Parathyroid adenoma (tissue), 2 donors: Measurements from ENCODE around the gene STUM.
A peak's percentile ranks its signal among the peaks of the same experiment; 100 is the strongest.

Experiments
- H2AFZ ChIP-seq: fragments of 300-600 bp; sonication (generic); one replicate; pipeline ENCODE4 v1.7.0; 2017; ENCODE audit warnings: antibody characterized with exemption, mild to moderate bottlenecking
- H3K27ac ChIP-seq: fragments of 300-600 bp; sonication (generic); one replicate; pipeline ENCODE4 v1.7.0; 2017
- H3K27me3 ChIP-seq: fragments of 300-600 bp; sonication (generic); one replicate; pipeline ENCODE4 v1.7.0; 2017; ENCODE audit warnings: low read length; ENCODE audit not compliant: control insufficient read depth, insufficient read depth
- H3K36me3 ChIP-seq: fragments of 300-600 bp; sonication (generic); one replicate; pipeline ENCODE4 v1.7.0; 2017; ENCODE audit warnings: low read length; ENCODE audit not compliant: control insufficient read depth, insufficient read depth
- H3K4me1 ChIP-seq: fragments of 300-600 bp; sonication (generic); one replicate; pipeline ENCODE4 v1.7.0; 2017; ENCODE audit warnings: control low read depth
- H3K4me2 ChIP-seq: fragments of 300-600 bp; sonication (generic); one replicate; pipeline ENCODE4 v1.7.0; 2017; ENCODE audit warnings: low read length
- H3K4me3 ChIP-seq: fragments of 300-600 bp; sonication (generic); one replicate; pipeline ENCODE4 v1.7.0; 2017; ENCODE audit warnings: low read depth, low read length
- H3K79me2 ChIP-seq: fragments of 300-600 bp; sonication (generic); one replicate; pipeline ENCODE4 v1.7.0; 2017; ENCODE audit warnings: control low read depth
- H3K9ac ChIP-seq: fragments of 300-600 bp; sonication (generic); one replicate; pipeline ENCODE4 v1.7.0; 2017; ENCODE audit warnings: mild to moderate bottlenecking
- H3K9me3 ChIP-seq: fragments of 300-600 bp; sonication (generic); one replicate; pipeline ENCODE4 v1.7.0; 2017; ENCODE audit warnings: low read length; ENCODE audit not compliant: control insufficient read depth
- CTCF ChIP-seq: fragments of 300-600 bp; sonication (generic); IDR thresholded peaks from one replicate; pipeline ENCODE4 v1.7.0; 2017; ENCODE audit warnings: antibody characterized with exemption, mild to moderate bottlenecking
- donor health status: primary hyperparathyroidism.

Gene STUM

GRCh38 chr1:226650236-226650841 is 101.8 kb downstream of the STUM start:
- Histone ChIP-seq H2AFZ (peak overlapping the region; percentile 53), H3K9me3 (no peaks in the 10 kb centered on the region), H3K4me2 (no peak overlapping the region), H3K79me2 (no peaks in the 10 kb centered on the region), H3K36me3 (no peaks in the 10 kb centered on the region), H3K9ac (no peak overlapping the region), H3K4me1 (no peaks in the 10 kb centered on the region), H3K27ac (no peak overlapping the region), H3K27me3 (no peaks in the 10 kb centered on the region), H3K4me3 (no peak overlapping the region)
- peak; percentile 4 for TF ChIP-seq CTCF

DNA sequence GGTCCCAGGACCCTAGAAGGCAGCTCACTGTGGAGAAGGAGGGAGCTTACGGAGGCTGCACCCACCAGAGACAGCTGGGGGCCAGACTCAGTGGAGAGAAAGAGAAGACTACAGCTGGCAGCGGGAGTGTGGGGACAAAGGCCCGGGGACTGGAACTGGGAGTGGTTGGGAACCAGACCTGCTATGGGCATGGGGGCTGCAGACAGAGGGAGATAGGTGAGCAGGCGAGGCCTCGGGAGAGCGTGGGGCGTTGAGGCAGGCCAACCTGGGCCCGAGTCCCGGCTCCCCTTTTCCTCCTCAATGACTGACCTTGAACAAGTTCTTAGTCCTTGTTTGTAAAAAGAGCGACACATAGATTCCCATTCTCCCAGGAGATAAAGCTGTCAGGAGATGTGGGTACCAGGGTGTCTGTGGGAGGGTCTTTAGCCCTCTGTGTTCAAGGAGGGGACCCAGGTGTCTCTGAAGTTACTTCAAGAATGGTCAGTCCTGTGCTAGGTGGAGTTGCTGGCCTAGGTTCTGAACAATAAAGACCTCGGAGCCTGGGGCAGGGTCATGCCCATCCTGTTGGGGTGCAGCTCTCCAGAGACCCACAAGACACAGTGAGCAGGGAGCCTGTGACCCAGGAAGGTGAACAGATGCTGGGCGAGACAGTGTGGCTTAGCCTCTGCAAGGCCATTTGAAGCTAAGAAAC is 102.6 kb downstream of the STUM start:
- TF ChIP-seq CTCF: no peak
- H3K4me2 ChIP-seq: no peak overlapping the region
- no peaks in the 10 kb centered on the region for H3K9me3 ChIP-seq
- H3K9ac ChIP-seq: no peak overlapping the region
- no peaks in the 10 kb centered on the region for H3K27me3 ChIP-seq
- no peak overlapping the region for H3K4me3 ChIP-seq
- H3K79me2 ChIP-seq: no peaks in the 10 kb centered on the region
- no peaks in the 10 kb centered on the region for H3K4me1 ChIP-seq
- H2AFZ ChIP-seq: no peak overlapping the region
- H3K27ac ChIP-seq: no peak overlapping the region
- H3K36me3 ChIP-seq: no peaks in the 10 kb centered on the region

DNA sequence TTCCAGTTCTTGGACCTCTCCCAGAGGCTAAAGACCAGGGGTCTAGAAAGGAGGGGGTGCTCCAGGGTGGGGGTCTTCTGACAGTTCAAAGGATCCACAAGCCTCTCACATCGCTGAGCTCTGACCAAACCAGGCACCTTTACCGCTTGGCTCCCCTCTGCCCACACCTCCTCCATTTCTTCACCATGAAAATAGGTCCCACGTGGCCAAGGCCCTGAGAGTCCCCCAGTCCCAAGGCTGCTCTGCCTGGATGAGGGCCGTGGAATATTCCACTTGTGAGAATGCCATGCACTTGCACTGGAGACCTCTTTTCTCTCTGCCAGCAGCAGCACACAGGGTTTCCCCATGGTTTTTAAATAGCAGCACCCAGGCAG is 103.2 kb downstream of the STUM start:
- TF ChIP-seq CTCF: no peak
- Histone ChIP-seq H3K79me2 (no peaks in the 10 kb centered on the region), H2AFZ (no peak overlapping the region), H3K9me3 (no peaks in the 10 kb centered on the region), H3K27me3 (no peaks in the 10 kb centered on the region), H3K4me3 (no peak overlapping the region), H3K36me3 (no peaks in the 10 kb centered on the region), H3K9ac (no peak overlapping the region), H3K27ac (no peak overlapping the region), H3K4me1 (peaks cover 4% of the 10 kb centered on the region), H3K4me2 (no peak overlapping the region)

DNA sequence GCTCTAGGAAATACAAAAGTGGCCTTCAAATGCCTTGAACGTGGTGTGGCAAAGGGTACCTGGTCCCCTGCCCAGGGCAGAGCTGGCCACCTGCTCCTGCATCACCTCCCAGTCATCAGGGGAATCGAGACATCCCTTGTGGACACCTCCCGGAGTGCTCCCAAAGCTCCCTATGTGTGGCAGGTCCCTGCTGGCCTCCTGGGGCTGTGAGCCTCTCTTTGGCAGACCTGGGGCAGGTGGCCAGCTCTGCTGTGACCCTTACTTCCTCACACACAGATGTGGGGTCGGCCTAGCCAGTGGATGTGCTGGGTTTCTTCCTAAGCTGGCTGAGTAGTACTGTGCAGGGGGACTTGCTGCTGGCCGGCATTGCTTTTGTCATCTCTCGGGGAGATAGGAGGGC is 104.0 kb downstream of the STUM start:
- H3K4me1 ChIP-seq: peaks cover 10% of the 10 kb centered on the region
- H3K4me2 ChIP-seq: no peak overlapping the region
- no peak overlapping the region for H3K9ac ChIP-seq
- no peaks in the 10 kb centered on the region for H3K79me2 ChIP-seq
- H3K27me3 ChIP-seq: no peaks in the 10 kb centered on the region
- H2AFZ ChIP-seq: no peak overlapping the region
- TF ChIP-seq CTCF: no peak
- no peaks in the 10 kb centered on the region for H3K36me3 ChIP-seq
- no peak overlapping the region for H3K27ac ChIP-seq
- H3K4me3 ChIP-seq: no peak overlapping the region
- H3K9me3 ChIP-seq: no peaks in the 10 kb centered on the region
